HepG2 (cell line): Measurements from ENCODE around the gene MOSPD2. TPM values are rescaled to one million over a fixed set of nuclear protein-coding genes. Genes with fewer than 3 reads are reported as not detected.

ENCODE experiments used
- ATAC-seq: fragments of 200-7000 bp; cut with Tn5 transposase; 3 replicates; pipeline ENCODE4 v1.9.1; 2020; ENCODE audit warnings: mild to moderate bottlenecking, moderate library complexity
- BruUV-seq: library from RNA; stranded (reverse); fragments of 400-500 nt; replicated peaks from 2 replicates; lab custom pipeline; 2021; lab: Mats Ljungman, UMichigan
- CTCF ChIA-PET: fragments of 300-600 bp; formaldehyde crosslinking; extraction: SDS; loops from one replicate; lab custom pipeline; 2021; ENCODE audit warnings: low total read pairs, inconsistent platforms, low intra/inter-chr PET ratio; lab: Yijun Ruan, JAX
- POLR2A ChIA-PET: fragments of 350-600 bp; sonication (Branson Sonifier 250); formaldehyde crosslinking; loops from one replicate; lab custom pipeline; 2020; ENCODE audit warnings: antibody characterized with exemption, inconsistent platforms; lab: Yijun Ruan, JAX
- DNase-seq: peaks from one replicate; pipeline ENCODE4 v3.0.0-alpha.2; 2015; ENCODE audit warnings: low spot score
- FAIRE-seq: peaks from 3 replicates; lab custom pipeline; 2011; peaks lifted over from hg19 to GRCh38; lab: Jason Lieb, UNC
- H2AFZ ChIP-seq: one replicate; pipeline ENCODE4 v1.6.1; 2011; ENCODE audit warnings: low read length, inconsistent platforms
- H3K27ac ChIP-seq: fragments of 300-600 bp; 3 replicates; pipeline ENCODE4 v1.8.0; 2011; ENCODE audit warnings: mixed run types, mild to moderate bottlenecking, mixed read lengths, low read length, inconsistent platforms; ENCODE audit not compliant: insufficient read depth; ENCODE audit errors: extremely low read length
- H3K27me3 ChIP-seq, 2 experiments: fragments of 200-600 bp in 1 of 2; 2 replicates in 1 of 2; 3 replicates in 1 of 2; pipeline versions ENCODE4 v1.6.0 to v1.8.0; 2011; ENCODE audit warnings: low read length in 2 of 2, mild to moderate bottlenecking in 2 of 2, moderate library complexity in 2 of 2, inconsistent platforms in 1 of 2; ENCODE audit not compliant: insufficient read depth in 2 of 2, control insufficient read depth in 1 of 2
- H3K36me3 ChIP-seq, 2 experiments: fragments of 200-600 bp in 1 of 2; replicated peaks in 1 of 2; 2 replicates in 1 of 2; 3 replicates in 1 of 2; pipeline versions ENCODE4 v1.5.1 to v1.8.0; 2011; ENCODE audit warnings: low read length in 2 of 2, inconsistent platforms in 1 of 2; ENCODE audit not compliant: insufficient read depth in 2 of 2, control insufficient read depth in 1 of 2
- H3K4me1 ChIP-seq: 2 replicates; pipeline ENCODE4 v1.5.1; 2012; ENCODE audit warnings: low read length, inconsistent platforms; ENCODE audit not compliant: insufficient read depth
- H3K4me2 ChIP-seq: 2 replicates; pipeline ENCODE4 v1.6.0; 2011; ENCODE audit warnings: low read depth, low read length, inconsistent platforms
- H3K4me3 ChIP-seq, 3 experiments: fragments of 200-600 bp in 1 of 3; sonication (generic), shearing (Covaris generic) in 1 of 3; replicated peaks in 1 of 3; 2 replicates each; pipeline ENCODE4 v1.5.1; 2011 to 2016; ENCODE audit warnings: low read length in 3 of 3, inconsistent platforms in 2 of 3, low read depth in 2 of 3, mild to moderate bottlenecking in 2 of 3, control low read depth in 1 of 3, mixed read lengths in 1 of 3; ENCODE audit not compliant: insufficient read depth in 1 of 3
- H3K79me2 ChIP-seq: one replicate; pipeline ENCODE4 v1.6.1; 2011; ENCODE audit warnings: low read length, inconsistent platforms; ENCODE audit not compliant: insufficient read depth
- H3K9ac ChIP-seq: 2 replicates; pipeline ENCODE4 v1.6.0; 2011; ENCODE audit warnings: mild to moderate bottlenecking, low read depth, low read length, inconsistent platforms; ENCODE audit not compliant: insufficient read depth
- H3K9me3 ChIP-seq: 2 replicates; pipeline ENCODE4 v1.5.1; 2012; ENCODE audit warnings: mild to moderate bottlenecking, low read length
- H4K20me1 ChIP-seq: 2 replicates; pipeline ENCODE4 v1.6.0; 2011; ENCODE audit warnings: inconsistent platforms, mild to moderate bottlenecking, low read length, moderate library complexity; ENCODE audit not compliant: insufficient read depth
- ERF ChIP-seq: IDR thresholded peaks from 2 replicates; pipeline ENCODE4 v1.6.1; 2018; ENCODE audit warnings: missing biosample characterization, missing genetic modification reagents
- GABPB1 ChIP-seq: IDR thresholded peaks from 2 replicates; pipeline ENCODE4 v1.6.1; 2016; ENCODE audit warnings: mild to moderate bottlenecking, missing genetic modification reagents, moderate library complexity, missing compliant biosample characterization
- ONECUT2 ChIP-seq: sonication (generic); formaldehyde crosslinking; IDR thresholded peaks from 2 replicates; pipeline ENCODE4 v1.4.0; 2020; ENCODE audit warnings: missing genetic modification reagents
- ZNF510 ChIP-seq: sonication (generic); formaldehyde crosslinking; IDR thresholded peaks from 2 replicates; pipeline ENCODE4 v1.4.0; 2020; ENCODE audit warnings: low read depth, mild to moderate bottlenecking, missing genetic modification reagents
- WGBS: methylation state at CpG from one replicate; pipeline ENCODE4 v1.1.6; 2017; ENCODE audit warnings: low lambda C conversion rate; 5-methylcytosine and 5-hydroxymethylcytosine counted together
- in situ Hi-C: cut with HindIII; loops from 2 replicates; pipeline ENCODE4 v1.10.0; 2017; ENCODE audit warnings: low pct_unique_long_range_greater_than_20kb; ENCODE audit not compliant: extremely low pct_ligation_motif_present
- intact Hi-C: fragments of 100-400 bp; cut with micrococcal nuclease; formaldehyde crosslinking; loops from one replicate; pipeline ENCODE4 v1.10.0; 2022; ENCODE audit not compliant: unreplicated experiment
- polyA plus RNA-seq, 8 experiments: library from polyadenylated mRNA; depleted of rRNA in 3 of 8; stranded (reverse) in 7 of 8; unstranded in 1 of 8; fragments of >200 nt; fragmentation: Illumina TruSeq in 4 of 8; extraction: Trizol in 4 of 8; gene quantifications; 2 replicates each; pipeline versions ENCODE4 v1.2.1 to v1.2.3, GENCODE V29; 2011 to 2016; ENCODE audit warnings: low read depth in 4 of 8, missing spikeins in 1 of 8, mixed read lengths in 1 of 8; ENCODE audit not compliant: insufficient read depth in 1 of 8
- total RNA-seq, 5 experiments: library from RNA; depleted of rRNA; stranded (reverse); fragments of >200 nt; fragmentation: Illumina TruSeq; extraction: Trizol; gene quantifications; 2 replicates each; pipeline ENCODE4 v1.2.3, GENCODE V29; 2016; ENCODE audit warnings: low read depth in 1 of 5
- TF ChIP-seq, protein P1 (sequence below): sonication (generic); formaldehyde crosslinking; IDR thresholded peaks from 2 replicates; pipeline ENCODE4 v1.5.1; 2020; ENCODE audit warnings: missing genetic modification reagents, mild to moderate bottlenecking, borderline replicate concordance
- TF ChIP-seq, protein P2 (sequence below): sonication (generic); formaldehyde crosslinking; IDR thresholded peaks from 2 replicates; pipeline ENCODE4 v1.8.1; 2022; ENCODE audit warnings: mild to moderate bottlenecking, missing genetic modification reagents
- TF ChIP-seq, protein P3 (sequence below): IDR thresholded peaks from 2 replicates; pipeline ENCODE4 v1.6.1; 2016; ENCODE audit warnings: mild to moderate bottlenecking, missing biosample characterization, missing genetic modification reagents

The MOSPD2 gene
- total and polyA plus RNA-seq, 2 of the 13 experiments (the other 11 are each of a cell fraction or from before 2014, with no cell fraction given): 4.8 to 7.0 TPM

DNA sequence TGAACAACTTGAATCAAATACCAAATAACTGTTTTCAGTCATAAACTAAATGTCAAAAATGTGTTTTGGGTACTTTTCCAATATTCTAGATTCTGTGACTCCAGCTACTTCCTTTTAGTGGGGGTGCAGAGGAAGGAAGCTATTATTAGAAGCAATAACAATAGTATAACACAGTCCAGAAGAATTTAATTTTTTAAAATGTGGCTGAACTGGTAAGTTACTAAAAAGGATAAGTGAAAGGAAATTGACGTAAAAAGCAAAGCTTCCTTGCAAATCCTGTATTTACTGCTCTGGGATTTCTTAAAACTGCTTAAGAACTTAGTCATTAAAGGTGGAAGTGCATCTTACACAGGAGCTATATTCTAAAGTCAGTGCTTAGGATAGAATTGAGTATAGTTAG is 53.2 kb downstream of the MOSPD2 start:
- Histone ChIP-seq H2AFZ (no peak overlapping the region), H3K79me2 (no peaks in the 10 kb centered on the region), H3K9me3 (no peaks in the 10 kb centered on the region), H3K9ac (no peak overlapping the region), H3K27ac (no peak overlapping the region), H3K4me1 (peaks cover 13% of the 10 kb centered on the region), H3K4me2 (no peak overlapping the region), H3K4me3 (no peak overlapping the region), H4K20me1 (no peaks in the 10 kb centered on the region), H3K36me3 (no peaks in the 10 kb centered on the region), H3K27me3 (no peaks in the 10 kb centered on the region)
- intact Hi-C loops (no loop called here), in situ Hi-C loops (no loop called here)
- CTCF ChIA-PET: no interaction called here
- FAIRE-seq: no peak
- POLR2A ChIA-PET: no interaction called here
- no peak for ATAC-seq
- no peak for DNase-seq
- no TSS peak for BruUV-seq
- WGBS: 42% methylated on average over 1 of the region's 1 CpG
- TF ChIP-seq, protein P1, sequence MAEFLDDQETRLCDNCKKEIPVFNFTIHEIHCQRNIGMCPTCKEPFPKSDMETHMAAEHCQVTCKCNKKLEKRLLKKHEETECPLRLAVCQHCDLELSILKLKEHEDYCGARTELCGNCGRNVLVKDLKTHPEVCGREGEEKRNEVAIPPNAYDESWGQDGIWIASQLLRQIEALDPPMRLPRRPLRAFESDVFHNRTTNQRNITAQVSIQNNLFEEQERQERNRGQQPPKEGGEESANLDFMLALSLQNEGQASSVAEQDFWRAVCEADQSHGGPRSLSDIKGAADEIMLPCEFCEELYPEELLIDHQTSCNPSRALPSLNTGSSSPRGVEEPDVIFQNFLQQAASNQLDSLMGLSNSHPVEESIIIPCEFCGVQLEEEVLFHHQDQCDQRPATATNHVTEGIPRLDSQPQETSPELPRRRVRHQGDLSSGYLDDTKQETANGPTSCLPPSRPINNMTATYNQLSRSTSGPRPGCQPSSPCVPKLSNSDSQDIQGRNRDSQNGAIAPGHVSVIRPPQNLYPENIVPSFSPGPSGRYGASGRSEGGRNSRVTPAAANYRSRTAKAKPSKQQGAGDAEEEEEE (CRISPR knock-in tag): no peak

DNA sequence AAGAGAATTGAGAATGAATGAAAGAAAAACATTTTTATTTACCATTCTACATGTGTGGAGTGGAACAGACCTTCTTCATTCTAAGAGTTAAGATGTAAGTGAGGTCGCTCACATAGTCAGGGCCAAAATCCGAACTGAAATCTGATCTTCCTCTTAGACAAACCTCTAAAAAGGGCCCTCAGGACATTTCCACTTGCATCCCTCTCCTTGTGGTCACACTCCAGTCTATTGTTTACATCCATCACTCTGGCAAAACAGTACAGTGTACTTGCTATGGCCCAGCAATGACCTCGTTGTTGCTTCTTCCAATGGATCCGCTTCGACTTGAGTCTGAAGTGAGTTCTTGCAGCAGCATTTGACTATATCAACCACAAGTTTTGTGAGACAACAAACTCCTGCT is 54.2 kb downstream of the MOSPD2 start:
- Histone ChIP-seq H3K4me3 (no peak overlapping the region), H3K4me2 (no peak overlapping the region), H3K9ac (no peak overlapping the region), H3K79me2 (no peaks in the 10 kb centered on the region), H3K27me3 (no peaks in the 10 kb centered on the region), H2AFZ (no peak overlapping the region), H3K36me3 (no peaks in the 10 kb centered on the region), H4K20me1 (no peaks in the 10 kb centered on the region), H3K9me3 (no peaks in the 10 kb centered on the region), H3K4me1 (peaks cover 18% of the 10 kb centered on the region), H3K27ac (no peak overlapping the region)
- ATAC-seq (no peak), DNase-seq (no peak), FAIRE-seq (no peak)
- in situ Hi-C loops (no loop called here), intact Hi-C loops (no loop called here)
- WGBS: 57% methylated on average over 5 of the region's 5 CpGs
- POLR2A ChIA-PET: no interaction called here
- no TSS peak for BruUV-seq
- CTCF ChIA-PET: no interaction called here
- TF ChIP-seq, protein P2, sequence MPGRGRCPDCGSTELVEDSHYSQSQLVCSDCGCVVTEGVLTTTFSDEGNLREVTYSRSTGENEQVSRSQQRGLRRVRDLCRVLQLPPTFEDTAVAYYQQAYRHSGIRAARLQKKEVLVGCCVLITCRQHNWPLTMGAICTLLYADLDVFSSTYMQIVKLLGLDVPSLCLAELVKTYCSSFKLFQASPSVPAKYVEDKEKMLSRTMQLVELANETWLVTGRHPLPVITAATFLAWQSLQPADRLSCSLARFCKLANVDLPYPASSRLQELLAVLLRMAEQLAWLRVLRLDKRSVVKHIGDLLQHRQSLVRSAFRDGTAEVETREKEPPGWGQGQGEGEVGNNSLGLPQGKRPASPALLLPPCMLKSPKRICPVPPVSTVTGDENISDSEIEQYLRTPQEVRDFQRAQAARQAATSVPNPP: no peak
- no peak for TF ChIP-seq ZNF510 (CRISPR knock-in tag)
- TF ChIP-seq, protein P3, sequence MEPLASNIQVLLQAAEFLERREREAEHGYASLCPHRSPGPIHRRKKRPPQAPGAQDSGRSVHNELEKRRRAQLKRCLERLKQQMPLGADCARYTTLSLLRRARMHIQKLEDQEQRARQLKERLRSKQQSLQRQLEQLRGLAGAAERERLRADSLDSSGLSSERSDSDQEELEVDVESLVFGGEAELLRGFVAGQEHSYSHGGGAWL (CRISPR knock-in tag): no peak
- no peak for TF ChIP-seq GABPB1 (CRISPR knock-in tag)
- no peak for TF ChIP-seq ERF (CRISPR knock-in tag)
- TF ChIP-seq ONECUT2 (CRISPR knock-in tag): no peak
